H1 (cell line): ENCODE measurements around the gene MYBPC3.

Experiments
- BRCA1 ChIP-seq: IDR thresholded peaks from 2 replicates; pipeline ENCODE4 v1.6.1; 2012; ENCODE audit warnings: low read depth, low read length, improper control_type of control experiment
- CTCF ChIP-seq, 3 experiments: IDR thresholded peaks; 1 replicate in 2 of 3; 2 replicates in 1 of 3; pipeline versions ENCODE4 v1.5.1 to v1.6.1; 2011; ENCODE audit warnings: low read length in 3 of 3, mild to moderate bottlenecking in 3 of 3, inconsistent platforms in 2 of 3, low read depth in 1 of 3, moderate library complexity in 1 of 3; ENCODE audit not compliant: insufficient read depth in 1 of 3; ENCODE audit errors: control extremely low read depth in 1 of 3
- EP300 ChIP-seq, 2 experiments: IDR thresholded peaks; 1 replicate in 1 of 2; 2 replicates in 1 of 2; pipeline ENCODE4 v1.6.1; 2011 to 2012; ENCODE audit warnings: low read depth in 2 of 2, low read length in 2 of 2, mild to moderate bottlenecking in 2 of 2, borderline replicate concordance in 1 of 2, inconsistent platforms in 1 of 2, moderate library complexity in 1 of 2
- EZH2 ChIP-seq: fragments of 200-600 bp; sonication (generic); IDR thresholded peaks from 2 replicates; pipeline ENCODE4 v1.7.1; 2012; ENCODE audit warnings: low read depth, mild to moderate bottlenecking, moderate library complexity, low read length, inconsistent platforms; ENCODE audit not compliant: severe bottlenecking
- FOSL1 ChIP-seq: IDR thresholded peaks from 2 replicates; pipeline ENCODE4 v1.6.1; 2011; ENCODE audit warnings: mild to moderate bottlenecking, low read depth, low read length, moderate library complexity; ENCODE audit not compliant: insufficient read depth
- KDM1A ChIP-seq: fragments of 200-600, 300-600 bp; sonication (generic); IDR thresholded peaks from 2 replicates; pipeline ENCODE4 v1.7.1; 2016; ENCODE audit warnings: mild to moderate bottlenecking, low read length, borderline replicate concordance
- POLR2A ChIP-seq, 2 experiments: IDR thresholded peaks; 1 replicate in 1 of 2; 2 replicates in 1 of 2; pipeline ENCODE4 v1.6.1; 2011; ENCODE audit warnings: low read depth in 2 of 2, low read length in 2 of 2, mild to moderate bottlenecking in 2 of 2; ENCODE audit errors: control extremely low read depth in 1 of 2
- POU5F1 ChIP-seq: IDR thresholded peaks from 2 replicates; pipeline ENCODE4 v1.6.1; 2011; ENCODE audit warnings: low read depth, mild to moderate bottlenecking, low read length, moderate library complexity
- SUZ12 ChIP-seq: fragments of 200-600 bp; sonication (generic); IDR thresholded peaks from 2 replicates; pipeline ENCODE4 v1.6.1; 2012; ENCODE audit warnings: mild to moderate bottlenecking, inconsistent platforms, low read length, moderate library complexity, mixed read lengths
- TEAD4 ChIP-seq: IDR thresholded peaks from 2 replicates; pipeline ENCODE4 v1.6.1; 2012; ENCODE audit warnings: low read depth, low read length, inconsistent platforms, mixed read lengths
- ZNF274 ChIP-seq: IDR thresholded peaks from 2 replicates; pipeline ENCODE4 v1.7.0; 2012; ENCODE audit warnings: low read length, borderline replicate concordance; ENCODE audit errors: extremely low read depth

GRCh38 chr11:47327949-47328348, 24.6 kb downstream of the MYBPC3 start:
- no peak for TF ChIP-seq POLR2A (IDR thresholded peaks at IDR 0.05; ENCODE audit: control extremely low read depth in 1 of 2, low read depth in 2 of 2, low read length in 2 of 2)
- TF ChIP-seq CTCF (IDR thresholded peaks at IDR 0.05; ENCODE audit: control extremely low read depth in 1 of 3, insufficient read depth in 1 of 3, low read depth in 1 of 3, low read length in 3 of 3) = no peak
- TF ChIP-seq EP300 (IDR thresholded peaks at IDR 0.05; ENCODE audit: borderline replicate concordance in 1 of 2, low read depth in 2 of 2, low read length in 2 of 2) = no peak
- no peak for TF ChIP-seq BRCA1
- TF ChIP-seq SUZ12 = no peak
- TF ChIP-seq POU5F1 = no peak
- no peak for TF ChIP-seq KDM1A
- no peak for TF ChIP-seq EZH2
- no peak for TF ChIP-seq FOSL1
- no peak for TF ChIP-seq ZNF274
- no peak for TF ChIP-seq TEAD4
